ENCODE measurements around the gene MYH11.

MYH11 gene

GRCh38 chr16:15773968-15774367 is 82.9 kb downstream of the MYH11 start:
- DNase-seq: no peak

GRCh38 chr16:15772579-15773293 is 84.1 kb downstream of the MYH11 start:
- DNase-seq: no peak

GRCh38 chr16:15771694-15772093 is 85.1 kb downstream of the MYH11 start:
- no peak for DNase-seq

GRCh38 chr16:15770512-15770911 is 86.3 kb downstream of the MYH11 start:
- DNase-seq: no peak

- no peak for DNase-seq
These were observed 86.7 kb downstream of the MYH11 start for GRCh38 chr16:15770107-15770506.

GRCh38 chr16:15769239-15769638 is 87.6 kb downstream of the MYH11 start:
- DNase-seq: no peak

GRCh38 chr16:15768201-15768600 is 88.6 kb downstream of the MYH11 start:
- DNase-seq: no peak

GRCh38 chr16:15766918-15767317 is 89.9 kb downstream of the MYH11 start:
- no peak for DNase-seq

GRCh38 chr16:15765880-15766279 is 90.9 kb downstream of the MYH11 start:
- peak; percentile 55 for DNase-seq

GRCh38 chr16:15765116-15765515 is 91.7 kb downstream of the MYH11 start:
- no peak for DNase-seq

- DNase-seq: no peak
These were observed 92.7 kb downstream of the MYH11 start for GRCh38 chr16:15764112-15764511.

- DNase-seq: no peak
These were observed 96.7 kb downstream of the MYH11 start for GRCh38 chr16:15760129-15760528.

GRCh38 chr16:15759070-15759469 is 97.8 kb downstream of the MYH11 start:
- no peak for DNase-seq

GRCh38 chr16:15757630-15758251 is 99.1 kb downstream of the MYH11 start:
- peak; percentile 9 for DNase-seq

- no peak for DNase-seq
These were observed 99.8 kb downstream of the MYH11 start for GRCh38 chr16:15757077-15757386.

GRCh38 chr16:15754821-15755534 is 101.8 kb downstream of the MYH11 start:
- no peak for DNase-seq

- DNase-seq: no peak
These were observed 103.9 kb downstream of the MYH11 start for GRCh38 chr16:15752717-15753488.

GRCh38 chr16:15751940-15752339 is 104.9 kb downstream of the MYH11 start:
- DNase-seq: no peak

GRCh38 chr16:15749985-15750384 is 106.8 kb downstream of the MYH11 start:
- DNase-seq: no peak

GRCh38 chr16:15749371-15749770 is 107.5 kb downstream of the MYH11 start:
- DNase-seq: no peak

- no peak for DNase-seq
These were observed 108.2 kb downstream of the MYH11 start for GRCh38 chr16:15748654-15749053.

GRCh38 chr16:15747937-15748336 is 108.9 kb downstream of the MYH11 start:
- DNase-seq: no peak

GRCh38 chr16:15746332-15746731 is 110.5 kb downstream of the MYH11 start:
- DNase-seq: no peak

- DNase-seq: no peak
These were observed 113.2 kb downstream of the MYH11 start for GRCh38 chr16:15743657-15744056.
